Measurements from ENCODE around the gene SERAC1. TPM values are rescaled to one million over a fixed set of nuclear protein-coding genes. Genes with fewer than 3 reads are reported as not detected.
A peak's percentile ranks its signal among the peaks of the same experiment; 100 is the strongest.

Gene SERAC1
- polyA plus RNA-seq, 3 donors: 4.3 to 5.1 (median 4.4) TPM

DNA sequence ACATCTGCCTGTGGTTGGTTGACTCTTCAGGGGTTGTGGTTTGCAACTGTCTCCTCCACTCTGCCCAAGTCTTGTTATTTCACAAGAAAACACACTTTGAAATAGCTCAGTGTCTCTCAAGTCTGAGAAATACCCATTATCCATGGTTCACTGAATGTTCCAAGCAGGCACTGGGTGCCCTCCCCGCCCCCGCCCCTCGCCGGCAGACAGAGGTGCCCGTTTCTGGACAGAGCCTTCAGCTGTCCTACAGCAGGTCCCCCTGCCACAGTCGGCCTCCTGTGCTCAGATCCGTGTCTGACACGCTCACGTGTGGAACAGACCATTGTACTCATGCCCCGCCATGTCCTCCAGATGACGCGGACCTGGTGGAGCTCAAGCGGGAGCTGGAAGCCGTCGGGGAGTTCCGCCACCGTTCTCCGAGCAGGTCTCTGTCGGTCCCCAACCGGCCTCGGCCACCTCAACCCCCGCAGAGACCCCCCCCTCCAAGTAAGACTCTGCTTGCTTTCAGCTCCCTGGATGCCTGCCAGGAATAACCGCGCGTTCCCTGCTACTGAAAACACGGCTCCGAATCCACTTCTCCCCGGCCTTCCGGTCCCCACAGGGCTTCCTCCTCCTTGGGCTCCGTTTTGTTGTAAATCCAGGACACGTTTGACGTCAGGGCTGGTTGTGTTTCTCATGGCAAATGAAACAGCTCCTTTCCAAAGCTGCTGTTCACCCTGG is 81.4 kb downstream of the SERAC1 start:
- peak overlapping the region; percentile 83 to 90 for H3K4me3 Mint-ChIP-seq
- Histone ChIP-seq H3K9me3 (replicated peaks in 1 of 2; ENCODE audit: control insufficient read depth in 1 of 2, insufficient read depth in 1 of 2, low read length in 2 of 2) (peaks cover 0 to 7% of the 10 kb centered on the region in 2 donors), H3K4me1 (ENCODE audit: control insufficient read depth in 1 of 2, insufficient read depth in 2 of 2, low read length in 2 of 2) (peaks cover 51 to 61% of the 10 kb centered on the region in 2 donors), H3K4me3 (replicated peaks in 1 of 3; ENCODE audit: low read depth in 2 of 3, low read length in 3 of 3) (peak overlapping the region; percentile 40 to 76 (median 58)), H4K20me1 (ENCODE audit: insufficient read depth, low read length) (no peaks in the 10 kb centered on the region), H2AFZ (ENCODE audit: insufficient read depth, low read depth, low read length, poor library complexity, severe bottlenecking) (peak overlapping the region; percentile 81), H3K27me3 (ENCODE audit: control insufficient read depth in 2 of 2, insufficient read depth in 2 of 2, low read length in 2 of 2) (no peaks in the 10 kb centered on the region), H3K9ac (ENCODE audit: insufficient read depth, low read length, poor library complexity, severe bottlenecking) (peak overlapping the region; percentile 88), H3K27ac (ENCODE audit: low read depth in 1 of 2, low read length in 2 of 2) (peak overlapping the region; percentile 95 to 99), H3K79me2 (ENCODE audit: insufficient read depth, low read length) (peaks cover 4% of the 10 kb centered on the region), H3K4me2 (replicated peaks; ENCODE audit: extremely low read depth, low read length, poor library complexity, severe bottlenecking) (peak overlapping the region; percentile 77), H3K36me3 (replicated peaks in 1 of 2; ENCODE audit: control insufficient read depth in 1 of 2, insufficient read depth in 2 of 2, low read length in 2 of 2) (no peaks in the 10 kb centered on the region)
- intact Hi-C loops (cut with micrococcal nuclease): loop anchor here in 1 of 2 donors (10.0 kb wide), 2 partner anchors 78 to 322 kb away; partner anchors contain the start of genes GTF2H5 and SERAC1
- peak overlapping the region; percentile 94 to 99 (median 98) for H3K27ac Mint-ChIP-seq
- TF ChIP-seq, protein P1, sequence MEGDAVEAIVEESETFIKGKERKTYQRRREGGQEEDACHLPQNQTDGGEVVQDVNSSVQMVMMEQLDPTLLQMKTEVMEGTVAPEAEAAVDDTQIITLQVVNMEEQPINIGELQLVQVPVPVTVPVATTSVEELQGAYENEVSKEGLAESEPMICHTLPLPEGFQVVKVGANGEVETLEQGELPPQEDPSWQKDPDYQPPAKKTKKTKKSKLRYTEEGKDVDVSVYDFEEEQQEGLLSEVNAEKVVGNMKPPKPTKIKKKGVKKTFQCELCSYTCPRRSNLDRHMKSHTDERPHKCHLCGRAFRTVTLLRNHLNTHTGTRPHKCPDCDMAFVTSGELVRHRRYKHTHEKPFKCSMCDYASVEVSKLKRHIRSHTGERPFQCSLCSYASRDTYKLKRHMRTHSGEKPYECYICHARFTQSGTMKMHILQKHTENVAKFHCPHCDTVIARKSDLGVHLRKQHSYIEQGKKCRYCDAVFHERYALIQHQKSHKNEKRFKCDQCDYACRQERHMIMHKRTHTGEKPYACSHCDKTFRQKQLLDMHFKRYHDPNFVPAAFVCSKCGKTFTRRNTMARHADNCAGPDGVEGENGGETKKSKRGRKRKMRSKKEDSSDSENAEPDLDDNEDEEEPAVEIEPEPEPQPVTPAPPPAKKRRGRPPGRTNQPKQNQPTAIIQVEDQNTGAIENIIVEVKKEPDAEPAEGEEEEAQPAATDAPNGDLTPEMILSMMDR (IDR thresholded peaks at IDR 0.05): no peak
- 10% methylated on average over 32 of the region's 32 CpGs for WGBS (ENCODE audit: insufficient coverage)
- DNase-seq: peak; percentile 73 to 78 (median 75)
- peaks cover 0 to 9% (median 3%) of the 10 kb centered on the region in 7 donors for H3K9me3 Mint-ChIP-seq
- H3K36me3 Mint-ChIP-seq: peaks cover 5 to 7% of the 10 kb centered on the region in 2 donors
- peaks cover 0 to 3% (median 1%) of the 10 kb centered on the region in 3 donors for H3K27me3 Mint-ChIP-seq (ENCODE audit: low read depth in 3 of 3)
- H3K4me1 Mint-ChIP-seq: peaks cover 68% of the 10 kb centered on the region

DNA sequence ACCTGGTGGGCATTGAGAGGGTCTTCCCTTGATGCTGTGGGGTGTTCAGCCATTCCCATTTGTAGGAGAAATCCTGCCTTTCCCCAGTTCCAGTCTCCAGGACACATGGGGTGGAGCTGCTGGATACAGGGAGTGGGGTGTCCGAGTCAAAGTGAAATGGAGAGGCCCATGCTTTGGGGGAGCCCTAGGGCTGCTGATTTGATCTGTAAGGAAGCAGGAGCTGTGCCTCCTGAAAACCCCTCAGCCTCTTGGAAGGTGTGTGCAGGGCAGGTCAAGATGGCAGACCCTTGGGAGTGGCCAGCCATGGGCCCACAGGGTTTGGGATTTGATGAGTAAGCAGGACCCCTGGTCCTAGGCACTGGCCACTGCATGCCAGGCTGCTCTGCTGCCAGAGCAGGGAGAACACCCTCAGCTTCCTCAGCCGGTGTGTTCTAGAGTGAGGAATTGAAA is 82.0 kb downstream of the SERAC1 start:
- Histone ChIP-seq H3K4me3 (replicated peaks in 1 of 3; ENCODE audit: low read depth in 2 of 3, low read length in 3 of 3) (peak overlapping the region; percentile 40 to 76 (median 58)), H3K9ac (ENCODE audit: insufficient read depth, low read length, poor library complexity, severe bottlenecking) (peak overlapping the region; percentile 88), H3K27ac (ENCODE audit: low read depth in 1 of 2, low read length in 2 of 2) (peak overlapping the region; percentile 95 to 99), H3K4me2 (replicated peaks; ENCODE audit: extremely low read depth, low read length, poor library complexity, severe bottlenecking) (peak overlapping the region; percentile 77), H3K36me3 (replicated peaks in 1 of 2; ENCODE audit: control insufficient read depth in 1 of 2, insufficient read depth in 2 of 2, low read length in 2 of 2) (no peaks in the 10 kb centered on the region), H2AFZ (ENCODE audit: insufficient read depth, low read depth, low read length, poor library complexity, severe bottlenecking) (peak overlapping the region; percentile 81), H3K27me3 (ENCODE audit: control insufficient read depth in 2 of 2, insufficient read depth in 2 of 2, low read length in 2 of 2) (no peaks in the 10 kb centered on the region), H4K20me1 (ENCODE audit: insufficient read depth, low read length) (no peaks in the 10 kb centered on the region), H3K79me2 (ENCODE audit: insufficient read depth, low read length) (peaks cover 4% of the 10 kb centered on the region), H3K4me1 (ENCODE audit: control insufficient read depth in 1 of 2, insufficient read depth in 2 of 2, low read length in 2 of 2) (peaks cover 54 to 62% of the 10 kb centered on the region in 2 donors), H3K9me3 (replicated peaks in 1 of 2; ENCODE audit: control insufficient read depth in 1 of 2, insufficient read depth in 1 of 2, low read length in 2 of 2) (peaks cover 0 to 8% of the 10 kb centered on the region in 2 donors)
- H3K4me1 Mint-ChIP-seq: peaks cover 68% of the 10 kb centered on the region
- peaks cover 0 to 9% (median 3%) of the 10 kb centered on the region in 7 donors for H3K9me3 Mint-ChIP-seq
- intact Hi-C loops (cut with micrococcal nuclease): loop anchor here in 1 of 2 donors (10.0 kb wide), 2 partner anchors 79 to 321 kb away; partner anchors contain the start of genes GTF2H5 and SERAC1
- TF ChIP-seq, protein P1 (IDR thresholded peaks at IDR 0.05): no peak
- H3K27me3 Mint-ChIP-seq (ENCODE audit: low read depth in 3 of 3): peaks cover 0 to 3% (median 1%) of the 10 kb centered on the region in 3 donors
- H3K4me3 Mint-ChIP-seq: peak overlapping the region; percentile 83 to 90
- WGBS (ENCODE audit: insufficient coverage): 60% methylated on average over 1 of the region's 2 CpGs
- H3K27ac Mint-ChIP-seq: peak overlapping the region; percentile 94 to 99 (median 98)
- no peak for DNase-seq
- H3K36me3 Mint-ChIP-seq: peaks cover 5 to 7% of the 10 kb centered on the region in 2 donors

Data from CD14-positive monocyte (primary cell).